HG02840 (cell line): ENCODE data around the gene GOLGB1.
A peak's percentile ranks its signal among the peaks of the same experiment; 100 is the strongest.
"Not testable (repeated sequence)": the region's sequence is repeated elsewhere in the genome, so short reads cannot be mapped to it uniquely, and the experiment has no call there.

Source experiments
- ATAC-seq: cut with Tn5 transposase; IDR thresholded peaks from one replicate; pipeline ENCODE4 v1.9.1; 2021; ENCODE audit warnings: mild to moderate bottlenecking, moderate library complexity, moderate number of reproducible peaks; ENCODE audit not compliant: unreplicated experiment, low FRiP score

Gene GOLGB1

GRCh38 chr3:121748680-121749275 is 763 bp downstream of the GOLGB1 start:
- no peak for ATAC-seq

GRCh38 chr3:121747976-121748375 is 1.6 kb downstream of the GOLGB1 start:
- ATAC-seq, result no peak

GRCh38 chr3:121743106-121743505 is 6.4 kb downstream of the GOLGB1 start:
- ATAC-seq, result not testable (repeated sequence)

- no peak for ATAC-seq
Measured at GRCh38 chr3:121740896-121741295, 8.6 kb downstream of the GOLGB1 start.

- no peak for ATAC-seq
Measured at GRCh38 chr3:121739902-121740301, 9.6 kb downstream of the GOLGB1 start.

- no peak for ATAC-seq
Measured at GRCh38 chr3:121737644-121738043, 11.9 kb downstream of the GOLGB1 start.

GRCh38 chr3:121736112-121736511 is 13.4 kb downstream of the GOLGB1 start:
- ATAC-seq, result no peak

- peak; percentile 93 for ATAC-seq
Measured at GRCh38 chr3:121735047-121735696, 14.4 kb downstream of the GOLGB1 start.

- no peak for ATAC-seq
Measured at GRCh38 chr3:121730940-121731687, 18.4 kb downstream of the GOLGB1 start.

GRCh38 chr3:121724130-121724529 is 25.4 kb downstream of the GOLGB1 start:
- ATAC-seq, result peak; percentile 60

GRCh38 chr3:121723485-121723884 is 26.1 kb downstream of the GOLGB1 start:
- ATAC-seq, result no peak

GRCh38 chr3:121722411-121722810 is 27.1 kb downstream of the GOLGB1 start:
- ATAC-seq, result no peak

GRCh38 chr3:121720163-121720562 is 29.4 kb downstream of the GOLGB1 start:
- ATAC-seq, result no peak

GRCh38 chr3:121719423-121719822 is 30.1 kb downstream of the GOLGB1 start:
- ATAC-seq, result no peak

GRCh38 chr3:121718205-121718846 is 31.2 kb downstream of the GOLGB1 start:
- ATAC-seq, result no peak

- no peak for ATAC-seq
Measured at GRCh38 chr3:121710347-121710746, 39.2 kb downstream of the GOLGB1 start.

- ATAC-seq, result no peak
Measured at GRCh38 chr3:121707531-121708273, 41.8 kb downstream of the GOLGB1 start.

GRCh38 chr3:121705541-121705940 is 44.0 kb downstream of the GOLGB1 start:
- ATAC-seq, result no peak

- no peak for ATAC-seq
Measured at GRCh38 chr3:121703973-121704372, 45.6 kb downstream of the GOLGB1 start.

- no peak for ATAC-seq
Measured at GRCh38 chr3:121698901-121699300, 50.6 kb downstream of the GOLGB1 start.
